ENCODE data around the gene GNAZ.

Gene GNAZ

DNA sequence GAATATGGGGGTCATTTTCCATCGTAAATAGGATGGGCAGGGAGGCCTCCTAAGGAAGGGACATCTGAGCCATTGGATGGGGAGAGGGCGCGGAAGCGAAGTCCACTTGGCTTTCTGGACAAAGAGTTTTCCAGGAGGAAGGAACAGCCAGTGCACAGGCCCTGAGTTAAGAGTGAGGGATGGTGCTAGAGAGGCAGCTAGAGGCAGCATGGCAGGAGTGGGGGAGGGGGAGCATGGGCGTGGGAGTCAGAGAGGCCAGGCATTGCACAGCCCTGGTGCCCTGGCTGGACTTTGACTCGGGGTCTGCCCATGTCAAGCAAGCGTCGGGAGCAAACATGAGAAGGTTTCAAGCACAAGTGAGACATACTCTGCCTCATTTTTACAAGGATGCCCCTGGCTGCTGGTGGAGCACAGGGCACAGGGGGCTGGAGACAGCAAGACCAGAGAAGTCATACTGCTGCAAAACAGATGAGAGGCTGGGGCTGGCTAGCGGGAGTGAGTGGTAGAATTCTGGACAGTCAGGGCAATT, 9.0 kb downstream of the GNAZ start:
- Histone ChIP-seq H3K36me3 (ENCODE audit: insufficient read depth, low read length) (no peaks in the 10 kb centered on the region), H3K4me3 (ENCODE audit: low read length) (no peak overlapping the region), H3K27me3 (ENCODE audit: insufficient read depth, low read length) (no peaks in the 10 kb centered on the region), H2AFZ (ENCODE audit: low read depth, low read length) (no peak overlapping the region), H3K4me1 (ENCODE audit: insufficient read depth, low read length) (no peaks in the 10 kb centered on the region), H3K9me3 (ENCODE audit: low read length) (peaks cover 10% of the 10 kb centered on the region)

DNA sequence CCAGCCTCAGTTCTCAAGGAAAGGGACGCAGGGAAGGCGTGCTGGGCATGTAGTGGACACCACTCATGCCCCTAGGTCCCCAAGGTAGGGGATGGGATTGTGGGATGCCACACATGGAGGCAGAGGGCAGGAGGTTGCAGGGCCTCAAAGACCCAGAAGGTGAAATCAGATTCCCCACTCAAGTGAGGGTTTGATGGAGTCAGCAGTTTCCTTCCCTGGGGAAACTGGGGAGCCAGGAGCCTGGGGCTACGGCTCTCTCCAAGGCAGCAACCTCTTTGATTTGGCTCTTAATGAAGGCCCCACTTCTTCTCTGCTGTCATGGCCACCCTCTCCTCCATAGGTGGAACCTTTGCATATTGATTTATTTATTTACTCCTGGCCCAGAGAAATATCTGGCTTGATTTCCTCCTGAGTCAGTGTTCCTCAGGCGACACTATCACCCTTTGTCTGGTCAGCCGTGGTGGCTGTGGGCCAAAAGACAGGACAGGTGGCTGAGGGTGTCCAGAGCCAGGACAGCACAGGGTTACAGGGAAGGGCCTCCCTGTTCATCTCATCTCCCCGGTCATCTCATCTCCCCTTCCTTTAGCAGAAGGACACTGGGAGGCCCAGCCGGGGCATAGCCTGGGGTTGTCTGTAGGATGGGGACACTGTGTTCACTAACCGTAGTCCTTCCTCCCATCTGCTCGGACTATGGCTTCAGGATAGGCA, 9.6 kb downstream of the GNAZ start:
- H2AFZ ChIP-seq (ENCODE audit: low read depth, low read length) = no peak overlapping the region
- no peaks in the 10 kb centered on the region for H3K4me1 ChIP-seq (ENCODE audit: insufficient read depth, low read length)
- peaks cover 10% of the 10 kb centered on the region for H3K9me3 ChIP-seq (ENCODE audit: low read length)
- no peaks in the 10 kb centered on the region for H3K36me3 ChIP-seq (ENCODE audit: insufficient read depth, low read length)
- H3K27me3 ChIP-seq (ENCODE audit: insufficient read depth, low read length) = no peaks in the 10 kb centered on the region
- no peak overlapping the region for H3K4me3 ChIP-seq (ENCODE audit: low read length)

DNA sequence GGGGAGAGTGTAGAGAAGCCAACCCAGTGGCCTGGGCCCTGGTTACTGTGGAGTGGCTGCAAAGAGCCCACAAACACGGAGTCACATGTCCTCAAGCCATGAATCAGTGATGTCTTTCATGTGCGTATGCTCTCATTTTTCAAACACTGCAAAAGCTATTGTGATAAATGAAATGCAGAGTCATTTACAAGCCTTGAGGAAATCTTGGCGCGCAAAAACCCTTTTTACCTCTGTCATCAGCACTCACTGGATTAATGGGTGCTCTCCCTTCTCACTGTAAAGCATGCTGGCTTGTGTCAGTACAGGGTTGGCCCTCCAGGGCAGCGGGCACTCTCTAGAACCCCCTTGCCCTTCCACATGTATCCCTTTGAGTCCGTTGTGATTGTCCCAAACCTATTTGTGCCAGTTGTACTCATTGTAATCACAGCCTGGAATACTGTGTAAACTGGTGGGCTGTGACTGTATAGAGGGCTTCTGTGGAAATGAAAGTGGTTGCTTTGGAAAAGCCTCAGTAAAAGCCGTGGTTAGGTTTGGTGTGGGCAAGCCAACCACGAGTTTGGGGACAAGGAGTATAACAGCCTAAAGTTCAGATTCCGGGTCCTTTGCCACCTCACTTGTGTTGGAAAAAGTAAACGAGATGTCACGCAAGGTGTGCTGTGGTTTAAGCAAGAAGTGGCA, 10.4 kb downstream of the GNAZ start:
- no peaks in the 10 kb centered on the region for H3K4me1 ChIP-seq (ENCODE audit: insufficient read depth, low read length)
- H3K9me3 ChIP-seq (ENCODE audit: low read length) = peaks cover 8% of the 10 kb centered on the region
- H3K27me3 ChIP-seq (ENCODE audit: insufficient read depth, low read length) = no peaks in the 10 kb centered on the region
- H3K4me3 ChIP-seq (ENCODE audit: low read length) = no peak overlapping the region
- no peaks in the 10 kb centered on the region for H3K36me3 ChIP-seq (ENCODE audit: insufficient read depth, low read length)
- no peak overlapping the region for H2AFZ ChIP-seq (ENCODE audit: low read depth, low read length)

DNA sequence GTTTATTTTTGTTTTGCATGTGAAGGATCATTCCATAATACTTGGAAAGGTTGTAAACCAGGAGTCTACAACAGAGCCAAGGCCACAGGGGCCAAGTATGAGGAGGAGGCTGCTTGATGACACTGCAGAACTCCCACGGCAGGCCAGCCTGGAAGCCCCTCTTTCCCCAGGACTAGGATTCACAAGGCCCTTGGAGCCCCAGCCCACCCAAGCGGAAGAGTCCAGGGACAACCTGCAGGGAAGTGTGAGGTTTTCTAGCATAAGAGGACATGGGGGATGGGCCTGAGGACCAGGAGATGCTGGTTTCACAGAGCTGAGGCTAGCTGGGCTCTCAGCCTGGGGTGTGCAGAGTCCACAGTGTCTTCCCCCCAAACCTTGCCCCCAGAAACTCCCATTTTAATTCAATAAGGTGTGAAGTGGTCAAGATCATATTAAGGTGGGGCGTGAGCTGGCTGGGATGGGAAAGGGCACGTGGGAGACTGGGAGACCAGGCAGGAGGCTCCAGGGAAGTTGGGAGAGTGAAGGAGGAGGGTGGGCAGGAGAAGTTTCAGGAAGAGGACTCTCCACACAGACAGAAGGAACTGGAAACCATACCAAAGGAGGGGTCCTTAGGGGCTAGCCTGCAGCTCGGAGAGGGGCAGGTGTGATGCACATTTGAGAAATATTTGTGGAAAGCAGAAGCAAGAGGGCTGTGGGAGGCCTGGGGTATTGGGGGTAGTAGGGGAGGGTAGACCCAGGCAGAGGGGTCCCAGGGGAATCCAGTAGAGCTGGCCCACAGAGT, 12.4 kb downstream of the GNAZ start:
- Histone ChIP-seq H3K4me1 (ENCODE audit: insufficient read depth, low read length) (no peaks in the 10 kb centered on the region), H3K36me3 (ENCODE audit: insufficient read depth, low read length) (no peaks in the 10 kb centered on the region)

DNA sequence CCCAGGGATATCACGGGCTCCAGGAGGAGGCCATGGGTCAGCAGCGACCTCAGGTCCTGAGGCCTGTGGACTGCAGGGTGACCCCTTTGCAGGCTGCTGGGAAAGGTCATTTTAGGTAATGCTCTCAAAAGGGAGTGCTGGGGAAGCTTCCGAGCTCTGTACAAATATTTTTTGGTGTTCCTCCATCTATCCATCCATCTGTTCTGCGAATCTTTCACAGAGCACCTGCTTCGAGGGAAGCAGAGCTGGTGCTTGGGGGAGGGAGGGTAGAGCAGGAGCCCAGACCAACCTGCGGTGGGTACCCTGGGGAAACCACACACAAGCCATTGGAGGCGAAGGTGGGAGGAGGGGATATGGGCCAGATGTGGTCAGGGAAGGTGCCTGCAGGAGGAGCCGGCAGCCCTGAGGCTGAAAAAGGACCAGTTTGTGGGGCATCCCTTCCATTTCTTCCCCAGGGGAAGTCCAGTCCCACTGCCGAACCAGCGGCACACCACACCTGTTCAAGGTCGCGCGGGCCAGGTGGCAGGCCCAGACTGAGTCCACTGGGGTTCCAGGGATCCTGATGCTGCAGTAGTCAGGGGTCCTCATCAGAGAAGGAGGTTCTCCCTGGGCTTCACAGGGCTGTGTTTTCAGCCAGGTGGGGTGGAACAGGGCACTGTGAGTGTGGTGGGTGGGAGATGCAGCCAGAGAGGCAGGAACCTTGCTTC, 13.1 kb downstream of the GNAZ start:
- H2AFZ ChIP-seq (ENCODE audit: low read depth, low read length) = no peak overlapping the region
- H3K27me3 ChIP-seq (ENCODE audit: insufficient read depth, low read length) = no peaks in the 10 kb centered on the region
- peaks cover 4% of the 10 kb centered on the region for H3K9me3 ChIP-seq (ENCODE audit: low read length)
- H3K4me3 ChIP-seq (ENCODE audit: low read length) = no peak overlapping the region
- H3K36me3 ChIP-seq (ENCODE audit: insufficient read depth, low read length) = no peaks in the 10 kb centered on the region
- no peaks in the 10 kb centered on the region for H3K4me1 ChIP-seq (ENCODE audit: insufficient read depth, low read length)

More for the DNA sequence above, 12.4 kb downstream of the GNAZ start:
- no peak overlapping the region for H3K4me3 ChIP-seq (ENCODE audit: low read length)
- H3K9me3 ChIP-seq (ENCODE audit: low read length) = peaks cover 4% of the 10 kb centered on the region
- H3K27me3 ChIP-seq (ENCODE audit: insufficient read depth, low read length) = no peaks in the 10 kb centered on the region
- no peak overlapping the region for H2AFZ ChIP-seq (ENCODE audit: low read depth, low read length)

DNA sequence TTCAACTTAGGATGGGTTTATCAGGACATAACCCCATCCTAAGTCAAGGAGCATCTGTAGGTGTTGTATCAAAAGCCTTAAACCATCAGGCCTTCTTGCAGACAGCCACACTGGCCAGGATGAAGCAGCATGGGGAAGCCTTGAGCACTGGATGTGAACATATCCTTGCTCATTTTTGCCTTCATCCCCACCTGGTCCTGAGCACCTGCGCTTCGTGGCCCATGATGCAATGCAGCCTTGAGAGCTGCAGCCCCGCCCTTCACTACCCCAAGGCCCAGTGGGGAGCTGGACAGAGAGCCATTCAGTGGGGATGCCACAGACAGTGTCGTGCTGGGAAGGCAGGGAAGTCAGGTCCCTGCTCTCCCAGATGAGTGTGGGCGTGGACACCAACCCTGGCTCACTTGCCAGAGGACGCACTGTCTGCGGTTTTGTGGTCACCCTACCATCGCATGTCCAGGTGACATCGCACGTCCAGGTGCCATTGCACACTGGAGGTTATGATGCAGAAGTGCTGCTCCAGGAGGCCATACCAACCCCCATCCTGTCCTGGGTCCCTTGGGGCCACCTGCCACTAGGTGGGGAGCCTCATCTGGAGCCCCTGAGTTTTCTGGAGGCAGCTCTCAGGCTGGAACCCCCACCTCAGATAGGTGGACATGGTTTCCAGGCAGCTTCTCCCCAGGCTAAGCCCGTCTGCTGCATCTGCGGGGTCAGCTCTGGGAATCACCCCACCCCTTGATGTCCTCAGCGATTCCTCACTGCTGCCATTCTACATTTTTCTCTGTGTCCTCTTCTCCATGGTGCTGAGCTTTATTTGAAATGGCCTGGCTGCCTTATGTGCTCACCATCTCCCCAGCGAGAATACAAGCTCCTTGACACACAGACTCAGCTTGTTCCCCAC, 14.4 kb downstream of the GNAZ start:
- Histone ChIP-seq H3K4me3 (ENCODE audit: low read length) (no peak overlapping the region), H3K4me1 (ENCODE audit: insufficient read depth, low read length) (no peaks in the 10 kb centered on the region), H3K9me3 (ENCODE audit: low read length) (peaks cover 2% of the 10 kb centered on the region), H2AFZ (ENCODE audit: low read depth, low read length) (no peak overlapping the region), H3K36me3 (ENCODE audit: insufficient read depth, low read length) (no peaks in the 10 kb centered on the region), H3K27me3 (ENCODE audit: insufficient read depth, low read length) (no peaks in the 10 kb centered on the region)

DNA sequence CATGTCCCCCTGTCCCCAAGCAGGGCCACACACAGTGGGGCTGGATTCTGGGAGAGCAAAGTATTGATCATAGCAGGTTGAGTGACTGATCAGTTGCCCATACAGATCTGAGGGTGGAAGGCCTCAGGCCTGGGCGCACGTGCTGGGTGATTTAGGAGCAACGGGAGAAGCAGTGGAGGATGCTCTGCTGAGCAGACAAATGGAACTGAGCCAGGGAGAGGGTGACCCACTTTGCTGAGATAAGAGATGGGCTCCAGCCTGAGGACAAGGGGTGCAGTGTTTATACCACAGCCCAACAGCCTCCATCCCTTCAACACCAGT, 15.0 kb downstream of the GNAZ start:
- no peaks in the 10 kb centered on the region for H3K36me3 ChIP-seq (ENCODE audit: insufficient read depth, low read length)
- H3K4me3 ChIP-seq (ENCODE audit: low read length) = no peak overlapping the region
- H3K27me3 ChIP-seq (ENCODE audit: insufficient read depth, low read length) = no peaks in the 10 kb centered on the region
- no peaks in the 10 kb centered on the region for H3K4me1 ChIP-seq (ENCODE audit: insufficient read depth, low read length)
- peaks cover 2% of the 10 kb centered on the region for H3K9me3 ChIP-seq (ENCODE audit: low read length)
- no peak overlapping the region for H2AFZ ChIP-seq (ENCODE audit: low read depth, low read length)

DNA sequence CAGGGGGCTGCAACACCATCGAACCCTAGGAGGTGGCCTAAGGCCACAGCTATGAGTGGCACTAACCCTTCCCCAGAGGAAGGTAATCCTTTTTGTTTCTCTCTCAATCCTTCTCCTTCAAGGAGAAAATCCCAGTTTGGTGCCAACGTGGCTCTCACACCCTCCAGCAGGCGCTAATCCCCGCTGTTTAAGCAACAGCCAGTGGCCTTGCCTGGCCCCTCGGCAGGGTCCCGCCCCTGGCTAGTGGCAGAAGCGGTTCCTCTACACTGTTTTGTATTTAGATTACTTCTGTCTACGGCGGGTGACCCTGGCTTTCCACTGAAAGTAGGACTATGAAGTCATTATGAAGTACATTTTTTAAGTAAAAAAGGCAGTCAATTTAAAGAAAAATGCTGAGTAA, 15.5 kb downstream of the GNAZ start:
- Histone ChIP-seq H3K27me3 (ENCODE audit: insufficient read depth, low read length) (no peaks in the 10 kb centered on the region), H3K9me3 (ENCODE audit: low read length) (peaks cover 2% of the 10 kb centered on the region)

DNA sequence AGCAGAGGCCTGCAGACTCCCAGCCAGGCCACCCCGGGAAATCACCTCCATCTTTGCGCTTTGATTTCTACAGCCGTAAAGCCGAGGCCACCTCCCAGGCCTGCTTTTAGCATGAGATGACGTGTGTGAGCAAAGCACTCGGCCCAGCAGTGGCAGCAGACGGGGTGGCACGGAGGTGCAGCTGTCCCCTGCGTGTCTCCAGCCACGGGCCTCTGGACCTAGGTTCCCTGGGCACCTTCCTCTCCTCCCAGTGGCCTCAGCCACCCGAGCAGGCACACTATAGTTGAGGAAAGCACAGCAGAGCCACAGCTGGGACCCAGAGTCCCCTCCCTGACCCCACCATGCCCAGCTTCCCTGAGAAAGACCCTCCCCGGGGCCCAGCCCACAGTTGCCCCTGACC, 15.9 kb downstream of the GNAZ start:
- Histone ChIP-seq H3K9me3 (ENCODE audit: low read length) (peaks cover 2% of the 10 kb centered on the region), H3K27me3 (ENCODE audit: insufficient read depth, low read length) (no peaks in the 10 kb centered on the region), H3K4me1 (ENCODE audit: insufficient read depth, low read length) (no peaks in the 10 kb centered on the region), H2AFZ (ENCODE audit: low read depth, low read length) (no peak overlapping the region), H3K4me3 (ENCODE audit: low read length) (no peak overlapping the region), H3K36me3 (ENCODE audit: insufficient read depth, low read length) (no peaks in the 10 kb centered on the region)

More for the DNA sequence above, 15.5 kb downstream of the GNAZ start:
- H3K36me3 ChIP-seq (ENCODE audit: insufficient read depth, low read length) = no peaks in the 10 kb centered on the region
- no peak overlapping the region for H3K4me3 ChIP-seq (ENCODE audit: low read length)
- no peak overlapping the region for H2AFZ ChIP-seq (ENCODE audit: low read depth, low read length)
- no peaks in the 10 kb centered on the region for H3K4me1 ChIP-seq (ENCODE audit: insufficient read depth, low read length)

DNA sequence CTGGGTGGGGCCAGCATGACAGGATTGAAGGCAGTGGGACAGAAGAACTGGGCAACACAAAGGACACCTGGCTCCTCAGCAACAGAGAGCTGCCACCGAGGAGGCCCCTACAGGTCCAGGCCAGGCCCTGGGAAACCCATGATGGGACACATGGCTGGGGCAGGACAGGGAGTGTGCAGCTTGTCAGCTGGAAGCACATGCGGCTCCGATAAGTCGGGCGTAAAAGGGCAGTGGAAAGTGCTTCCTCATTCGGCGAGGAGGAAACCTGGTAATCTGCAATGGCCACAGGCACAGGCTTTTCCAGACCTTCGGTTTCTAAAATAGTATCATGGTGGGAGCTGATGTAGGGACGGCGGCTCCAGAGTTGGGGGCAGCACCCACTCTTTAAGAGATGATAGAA, 16.5 kb downstream of the GNAZ start:
- Histone ChIP-seq H3K4me3 (ENCODE audit: low read length) (no peak overlapping the region), H3K4me1 (ENCODE audit: insufficient read depth, low read length) (no peaks in the 10 kb centered on the region), H2AFZ (ENCODE audit: low read depth, low read length) (no peak overlapping the region), H3K27me3 (ENCODE audit: insufficient read depth, low read length) (no peaks in the 10 kb centered on the region), H3K9me3 (ENCODE audit: low read length) (peaks cover 2% of the 10 kb centered on the region), H3K36me3 (ENCODE audit: insufficient read depth, low read length) (no peaks in the 10 kb centered on the region)

DNA sequence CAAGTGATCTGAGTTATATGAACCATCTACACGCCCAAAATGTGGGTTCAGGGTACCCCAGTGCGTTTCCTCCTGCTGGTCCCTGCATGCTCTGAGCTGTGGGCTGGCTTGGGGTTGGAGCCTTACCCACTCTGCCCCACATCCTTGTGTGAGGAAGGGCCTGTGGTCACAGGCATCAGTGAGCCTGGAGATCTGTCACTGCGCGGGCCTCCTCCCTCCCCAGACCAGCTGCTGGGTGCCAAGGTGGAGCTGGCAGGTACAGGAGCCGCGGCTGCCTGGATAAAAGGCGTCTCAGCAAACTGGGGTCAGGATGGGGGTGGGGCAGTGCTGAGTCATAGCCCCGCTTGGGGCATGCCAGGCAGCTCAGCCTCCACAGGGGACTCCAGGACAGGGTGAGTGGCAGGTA, 17.9 kb downstream of the GNAZ start:
- no peaks in the 10 kb centered on the region for H3K4me1 ChIP-seq (ENCODE audit: insufficient read depth, low read length)
- no peaks in the 10 kb centered on the region for H3K27me3 ChIP-seq (ENCODE audit: insufficient read depth, low read length)
- no peaks in the 10 kb centered on the region for H3K36me3 ChIP-seq (ENCODE audit: insufficient read depth, low read length)
- H2AFZ ChIP-seq (ENCODE audit: low read depth, low read length) = no peak overlapping the region
- H3K4me3 ChIP-seq (ENCODE audit: low read length) = no peak overlapping the region
- H3K9me3 ChIP-seq (ENCODE audit: low read length) = no peaks in the 10 kb centered on the region

DNA sequence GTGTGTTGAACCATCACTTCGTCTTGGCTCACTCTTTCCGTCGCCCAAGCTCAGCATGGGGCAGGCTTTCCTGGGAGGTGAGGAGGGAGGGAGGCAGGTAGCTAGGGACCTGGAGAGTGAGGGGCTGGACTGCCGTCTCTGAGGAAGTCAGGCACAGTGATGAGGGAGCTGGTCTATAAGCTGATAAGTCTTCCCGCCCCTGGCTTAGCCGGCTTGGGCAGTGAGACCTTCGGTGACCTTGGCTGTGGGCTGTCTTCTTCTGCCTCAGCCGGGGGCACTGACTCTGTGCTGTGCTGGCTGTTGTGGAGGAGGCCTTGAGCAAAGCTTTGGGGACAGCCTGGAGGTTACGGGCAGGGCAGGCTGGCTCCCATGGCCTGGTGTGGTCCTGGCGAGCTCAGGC, 18.7 kb downstream of the GNAZ start:
- Histone ChIP-seq H3K4me1 (ENCODE audit: insufficient read depth, low read length) (no peaks in the 10 kb centered on the region), H3K9me3 (ENCODE audit: low read length) (no peaks in the 10 kb centered on the region), H3K36me3 (ENCODE audit: insufficient read depth, low read length) (no peaks in the 10 kb centered on the region), H3K27me3 (ENCODE audit: insufficient read depth, low read length) (no peaks in the 10 kb centered on the region), H3K4me3 (ENCODE audit: low read length) (no peak overlapping the region), H2AFZ (ENCODE audit: low read depth, low read length) (no peak overlapping the region)
